Measurements from ENCODE around the gene PLXNA2.

DNA sequence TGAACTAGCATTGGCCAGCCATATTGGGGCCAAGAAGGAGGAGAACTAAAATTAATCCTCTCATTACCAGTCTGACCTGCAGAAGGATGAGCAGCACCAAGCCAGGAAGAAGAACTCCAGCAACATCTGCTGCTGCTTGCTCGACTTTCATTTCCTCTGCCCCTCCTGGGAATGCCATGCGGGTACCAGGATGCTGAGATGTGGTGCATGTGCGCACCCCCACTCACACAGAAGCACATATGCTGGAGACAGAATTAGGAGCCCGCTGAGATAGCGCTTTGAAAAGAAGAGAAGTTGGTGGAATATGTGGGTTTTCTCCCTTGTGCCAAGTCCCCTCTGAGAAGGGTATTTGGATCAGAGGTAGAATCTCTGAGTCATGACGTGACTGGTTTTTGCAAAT lies 70.4 kb downstream of the PLXNA2 start:
- TF ChIP-seq FOXM1 (IDR thresholded peaks at IDR 0.05; ENCODE audit: low read depth) (no peak), EP300 (IDR thresholded peaks at IDR 0.05; ENCODE audit: borderline replicate concordance in 1 of 2, low read depth in 1 of 2, low read length in 1 of 2) (no peak), CTCF (IDR thresholded peaks at IDR 0.05) (no peak), TAF1 (IDR thresholded peaks at IDR 0.05; ENCODE audit: borderline replicate concordance, low read depth, low read length) (no peak), RFX5 (IDR thresholded peaks at IDR 0.05; ENCODE audit: low read length) (no peak), USF2 (IDR thresholded peaks at IDR 0.05; ENCODE audit: borderline replicate concordance, low read depth, low read length) (no peak), GATA2 (CRISPR knock-in tag; IDR thresholded peaks at IDR 0.05) (no peak)
- TF ChIP-seq, protein P1, sequence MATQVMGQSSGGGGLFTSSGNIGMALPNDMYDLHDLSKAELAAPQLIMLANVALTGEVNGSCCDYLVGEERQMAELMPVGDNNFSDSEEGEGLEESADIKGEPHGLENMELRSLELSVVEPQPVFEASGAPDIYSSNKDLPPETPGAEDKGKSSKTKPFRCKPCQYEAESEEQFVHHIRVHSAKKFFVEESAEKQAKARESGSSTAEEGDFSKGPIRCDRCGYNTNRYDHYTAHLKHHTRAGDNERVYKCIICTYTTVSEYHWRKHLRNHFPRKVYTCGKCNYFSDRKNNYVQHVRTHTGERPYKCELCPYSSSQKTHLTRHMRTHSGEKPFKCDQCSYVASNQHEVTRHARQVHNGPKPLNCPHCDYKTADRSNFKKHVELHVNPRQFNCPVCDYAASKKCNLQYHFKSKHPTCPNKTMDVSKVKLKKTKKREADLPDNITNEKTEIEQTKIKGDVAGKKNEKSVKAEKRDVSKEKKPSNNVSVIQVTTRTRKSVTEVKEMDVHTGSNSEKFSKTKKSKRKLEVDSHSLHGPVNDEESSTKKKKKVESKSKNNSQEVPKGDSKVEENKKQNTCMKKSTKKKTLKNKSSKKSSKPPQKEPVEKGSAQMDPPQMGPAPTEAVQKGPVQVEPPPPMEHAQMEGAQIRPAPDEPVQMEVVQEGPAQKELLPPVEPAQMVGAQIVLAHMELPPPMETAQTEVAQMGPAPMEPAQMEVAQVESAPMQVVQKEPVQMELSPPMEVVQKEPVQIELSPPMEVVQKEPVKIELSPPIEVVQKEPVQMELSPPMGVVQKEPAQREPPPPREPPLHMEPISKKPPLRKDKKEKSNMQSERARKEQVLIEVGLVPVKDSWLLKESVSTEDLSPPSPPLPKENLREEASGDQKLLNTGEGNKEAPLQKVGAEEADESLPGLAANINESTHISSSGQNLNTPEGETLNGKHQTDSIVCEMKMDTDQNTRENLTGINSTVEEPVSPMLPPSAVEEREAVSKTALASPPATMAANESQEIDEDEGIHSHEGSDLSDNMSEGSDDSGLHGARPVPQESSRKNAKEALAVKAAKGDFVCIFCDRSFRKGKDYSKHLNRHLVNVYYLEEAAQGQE (IDR thresholded peaks at IDR 0.05; ENCODE audit: low read depth, low read length): no peak

Data from SK-N-SH (cell line).